ENCODE results near the gene TFAP2A.

Gene TFAP2A

GRCh38 chr6:10419749-10420545, 5.1 kb upstream of the TFAP2A start:
- no peaks in the 10 kb centered on the region for H4K20me1 ChIP-seq (ENCODE audit: insufficient read depth, low read length)
- peaks cover 20% of the 10 kb centered on the region for H3K4me1 ChIP-seq (ENCODE audit: insufficient read depth, low read length, severe bottlenecking)
- H3K36me3 ChIP-seq (ENCODE audit: insufficient read depth, low read length): no peaks in the 10 kb centered on the region
- TF ChIP-seq CTCF (IDR thresholded peaks at IDR 0.05; ENCODE audit: low read length) (no peak), EZH2 (IDR thresholded peaks at IDR 0.05; ENCODE audit: borderline replicate concordance, low read length) (no peak)
- H3K27ac ChIP-seq (ENCODE audit: low read depth, low read length, poor library complexity, severe bottlenecking): no peak overlapping the region
- no peaks in the 10 kb centered on the region for H3K9me2 ChIP-seq (ENCODE audit: low read depth, low read length)
- H3K27me3 ChIP-seq (ENCODE audit: insufficient read depth, low read length): peaks cover 3% of the 10 kb centered on the region; the same call in 1 of the 2 replicates
- no peaks in the 10 kb centered on the region for H3K79me2 ChIP-seq (ENCODE audit: insufficient read depth, low read length)
- peak overlapping the region; percentile 34 for H3K4me3 ChIP-seq (ENCODE audit: low read depth, low read length, poor library complexity, severe bottlenecking)
- H3K9ac ChIP-seq (ENCODE audit: low read length): no peak overlapping the region
- H3K9me3 ChIP-seq (ENCODE audit: low read length): no peaks in the 10 kb centered on the region
- H3K4me2 ChIP-seq (ENCODE audit: low read length): peak overlapping the region; percentile 32; the same call in 1 of the 2 replicates
- H2AFZ ChIP-seq (ENCODE audit: low read length): no peak overlapping the region
- H3F3A ChIP-seq (ENCODE audit: insufficient read depth, low read length): no peaks in the 10 kb centered on the region

GRCh38 chr6:10418862-10419748, 4.2 kb upstream of the TFAP2A start:
- H3K27me3 ChIP-seq (ENCODE audit: insufficient read depth, low read length): peaks cover 3% of the 10 kb centered on the region; the same call in 1 of the 2 replicates
- H3F3A ChIP-seq (ENCODE audit: insufficient read depth, low read length): no peaks in the 10 kb centered on the region
- H3K9me3 ChIP-seq (ENCODE audit: low read length): no peaks in the 10 kb centered on the region
- H3K4me1 ChIP-seq (ENCODE audit: insufficient read depth, low read length, severe bottlenecking): peaks cover 20% of the 10 kb centered on the region
- H3K27ac ChIP-seq (ENCODE audit: low read depth, low read length, poor library complexity, severe bottlenecking): no peak overlapping the region
- H3K9ac ChIP-seq (ENCODE audit: low read length): no peak overlapping the region
- no peaks in the 10 kb centered on the region for H3K36me3 ChIP-seq (ENCODE audit: insufficient read depth, low read length)
- peak overlapping the region; percentile 34 for H3K4me3 ChIP-seq (ENCODE audit: low read depth, low read length, poor library complexity, severe bottlenecking)
- H2AFZ ChIP-seq (ENCODE audit: low read length): no peak overlapping the region
- peak overlapping the region; percentile 32; the same call in 1 of the 2 replicates for H3K4me2 ChIP-seq (ENCODE audit: low read length)
- H4K20me1 ChIP-seq (ENCODE audit: insufficient read depth, low read length): no peaks in the 10 kb centered on the region
- TF ChIP-seq EZH2 (IDR thresholded peaks at IDR 0.05; ENCODE audit: borderline replicate concordance, low read length) (no peak), CTCF (IDR thresholded peaks at IDR 0.05; ENCODE audit: low read length) (no peak)
- no peaks in the 10 kb centered on the region for H3K9me2 ChIP-seq (ENCODE audit: low read depth, low read length)
- H3K79me2 ChIP-seq (ENCODE audit: insufficient read depth, low read length): no peaks in the 10 kb centered on the region

- no peaks in the 10 kb centered on the region for H3F3A ChIP-seq (ENCODE audit: insufficient read depth, low read length)
- peak overlapping the region; percentile 34 for H3K4me3 ChIP-seq (ENCODE audit: low read depth, low read length, poor library complexity, severe bottlenecking)
- H3K27ac ChIP-seq (ENCODE audit: low read depth, low read length, poor library complexity, severe bottlenecking): no peak overlapping the region
- no peaks in the 10 kb centered on the region for H3K9me2 ChIP-seq (ENCODE audit: low read depth, low read length)
- no peaks in the 10 kb centered on the region for H4K20me1 ChIP-seq (ENCODE audit: insufficient read depth, low read length)
- H3K4me1 ChIP-seq (ENCODE audit: insufficient read depth, low read length, severe bottlenecking): peaks cover 14% of the 10 kb centered on the region
- no peaks in the 10 kb centered on the region for H3K36me3 ChIP-seq (ENCODE audit: insufficient read depth, low read length)
- no peak overlapping the region for H2AFZ ChIP-seq (ENCODE audit: low read length)
- H3K79me2 ChIP-seq (ENCODE audit: insufficient read depth, low read length): no peaks in the 10 kb centered on the region
- peaks cover 3% of the 10 kb centered on the region; the same call in 1 of the 2 replicates for H3K27me3 ChIP-seq (ENCODE audit: insufficient read depth, low read length)
- H3K9ac ChIP-seq (ENCODE audit: low read length): no peak overlapping the region
- no peak for TF ChIP-seq CTCF (IDR thresholded peaks at IDR 0.05; ENCODE audit: low read length)
- TF ChIP-seq EZH2 (IDR thresholded peaks at IDR 0.05; ENCODE audit: borderline replicate concordance, low read length): no peak
- H3K9me3 ChIP-seq (ENCODE audit: low read length): no peaks in the 10 kb centered on the region
- peak overlapping the region; percentile 32; the same call in 1 of the 2 replicates for H3K4me2 ChIP-seq (ENCODE audit: low read length)
Measured at GRCh38 chr6:10418361-10418861, 3.5 kb upstream of the TFAP2A start.
